ENCODE data around the gene ZMIZ2.

ZMIZ2 gene

GRCh38 chr7:44811093-44811492, 62.4 kb downstream of the ZMIZ2 start:
- DNase-seq = no peak

DNA sequence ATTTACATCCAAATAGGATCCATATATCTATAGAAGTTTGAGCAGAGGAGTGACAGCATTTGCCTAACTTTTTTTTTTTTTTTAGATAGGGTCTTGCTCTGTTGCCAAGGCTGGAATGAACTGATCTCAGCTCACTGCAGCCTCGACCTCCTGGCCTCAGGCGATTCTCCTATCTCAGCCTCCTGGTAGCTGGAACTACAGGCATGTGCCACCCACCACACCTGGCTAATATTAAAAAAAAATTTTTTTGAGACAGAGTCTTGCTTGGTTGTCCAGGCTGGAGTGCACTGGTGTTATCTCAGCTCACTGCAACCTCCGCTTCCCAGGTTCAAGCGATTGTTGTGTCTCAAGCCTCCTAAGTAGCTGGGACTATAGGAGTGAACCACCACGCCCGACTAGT, 62.9 kb downstream of the ZMIZ2 start:
- no peak for DNase-seq

GRCh38 chr7:44814919-44815318, 66.3 kb downstream of the ZMIZ2 start:
- no peak for DNase-seq

DNA sequence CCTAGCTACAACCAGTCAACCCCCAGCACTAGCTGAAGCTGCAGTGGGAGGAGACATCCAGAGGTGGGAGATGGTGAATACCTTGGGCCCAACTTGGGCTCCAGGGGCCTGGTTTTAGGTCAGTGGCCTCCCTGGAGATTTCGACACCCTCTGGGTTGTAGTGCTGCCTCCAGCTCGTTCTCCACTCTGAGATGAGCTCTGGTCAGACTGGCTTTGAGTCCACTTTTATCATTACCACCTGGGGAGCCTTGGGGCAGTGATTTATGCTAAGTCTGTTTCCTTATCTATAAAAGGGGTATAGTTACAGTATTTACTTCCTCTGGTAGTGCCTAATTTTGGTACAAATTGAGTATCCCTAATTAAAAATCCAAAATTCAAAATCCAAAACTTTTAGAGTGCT, 70.6 kb downstream of the ZMIZ2 start:
- DNase-seq = no peak
